H1 (cell line): ENCODE measurements around the gene TOMM34. TPM values are rescaled to one million over a fixed set of nuclear protein-coding genes. Genes with fewer than 3 reads are reported as not detected.

Source experiments
- CTCF ChIA-PET: fragments of 300-600 bp; sonication (Branson Sonifier 250); formaldehyde crosslinking; loops from one replicate; lab custom pipeline; 2021; ENCODE audit not compliant: partially characterized antibody; lab: Charles Lee
- POLR2A ChIA-PET: fragments of 300-600 bp; sonication (Branson Sonifier 250); formaldehyde crosslinking; loops from one replicate; lab custom pipeline; 2021; ENCODE audit warnings: inconsistent platforms; ENCODE audit not compliant: partially characterized antibody; lab: Charles Lee
- DNase-seq, 2 experiments: peaks; one replicate each; pipeline versions ENCODE4 v3.0.0 to v3.0.0-alpha.2; 2010 to 2022; ENCODE audit warnings: low spot score in 2 of 2, low read depth in 1 of 2, mixed read lengths in 1 of 2
- FAIRE-seq: peaks from 2 replicates; lab custom pipeline; 2011; peaks lifted over from hg19 to GRCh38; lab: Jason Lieb, UNC
- H2AFZ ChIP-seq: 2 replicates; pipeline ENCODE4 v1.8.1; 2012; ENCODE audit warnings: low read length, inconsistent platforms
- H2AK5ac ChIP-seq: 2 replicates; pipeline ENCODE4 v1.6.1; 2013; ENCODE audit warnings: low read depth, low read length
- H2BK120ac ChIP-seq: replicated peaks from 2 replicates; pipeline ENCODE3; 2013; ENCODE audit warnings: low read depth, low read length, inconsistent platforms
- H2BK12ac ChIP-seq: 2 replicates; pipeline ENCODE4 v1.6.1; 2013; ENCODE audit warnings: low read depth, low read length
- H2BK15ac ChIP-seq: 2 replicates; pipeline ENCODE4 v1.6.1; 2013; ENCODE audit warnings: low read length
- H2BK20ac ChIP-seq: 2 replicates; pipeline ENCODE4 v1.6.1; 2013; ENCODE audit warnings: low read length
- H2BK5ac ChIP-seq: 2 replicates; pipeline ENCODE4 v1.6.1; 2013; ENCODE audit warnings: low read depth, low read length
- H3K14ac ChIP-seq: 2 replicates; pipeline ENCODE4 v1.6.1; 2013; ENCODE audit warnings: inconsistent platforms; ENCODE audit not compliant: insufficient read length
- H3K18ac ChIP-seq: 2 replicates; pipeline ENCODE4 v1.6.1; 2013; ENCODE audit warnings: low read length; ENCODE audit errors: extremely low read depth
- H3K23ac ChIP-seq: 2 replicates; pipeline ENCODE4 v1.6.1; 2013; ENCODE audit warnings: inconsistent platforms; ENCODE audit not compliant: insufficient read length
- H3K23me2 ChIP-seq: 2 replicates; pipeline ENCODE4 v1.6.1; 2013; ENCODE audit warnings: low read depth, low read length
- H3K27ac ChIP-seq: 2 replicates; pipeline ENCODE4 v1.6.1; 2011; ENCODE audit warnings: low read depth, low read length, inconsistent platforms
- H3K27me3 ChIP-seq, 4 experiments: replicated peaks in 1 of 4; 1 replicate in 1 of 4; 2 replicates in 3 of 4; pipeline versions ENCODE4 v1.6.1 to v1.8.1; 2011 to 2013; ENCODE audit warnings: low read length in 3 of 4, mild to moderate bottlenecking in 3 of 4, inconsistent platforms in 2 of 4, mixed read lengths in 2 of 4, moderate library complexity in 1 of 4; ENCODE audit not compliant: control insufficient read depth in 3 of 4, insufficient read depth in 3 of 4; ENCODE audit errors: extremely low read depth in 1 of 4
- H3K36me3 ChIP-seq, 4 experiments: 2 replicates each; pipeline versions ENCODE4 v1.6.1 to v1.8.1; 2011 to 2013; ENCODE audit warnings: mild to moderate bottlenecking in 4 of 4, low read length in 3 of 4, moderate library complexity in 2 of 4, control low read depth in 1 of 4, inconsistent platforms in 1 of 4; ENCODE audit not compliant: insufficient read depth in 4 of 4, control insufficient read depth in 2 of 4
- H3K4ac ChIP-seq: replicated peaks from 2 replicates; pipeline ENCODE3; 2013; ENCODE audit warnings: low read length, low read depth, mixed read lengths, inconsistent platforms; ENCODE audit not compliant: insufficient read length
- H3K4me1 ChIP-seq, 4 experiments: replicated peaks in 1 of 4; 1 replicate in 1 of 4; 2 replicates in 3 of 4; pipeline versions ENCODE4 v1.6.1 to v1.8.1; 2011 to 2013; ENCODE audit warnings: low read length in 3 of 4, inconsistent platforms in 2 of 4, mixed read lengths in 1 of 4; ENCODE audit not compliant: insufficient read depth in 4 of 4, control insufficient read depth in 3 of 4
- H3K4me2 ChIP-seq, 2 experiments: 2 replicates each; pipeline versions ENCODE4 v1.6.1 to v1.8.1; 2011 to 2013; ENCODE audit warnings: low read depth in 2 of 2, low read length in 2 of 2, control low read depth in 1 of 2, inconsistent platforms in 1 of 2, mild to moderate bottlenecking in 1 of 2; ENCODE audit not compliant: insufficient read depth in 1 of 2
- H3K4me3 ChIP-seq, 4 experiments: fragments of 200-600, 300-600 bp in 1 of 4; sonication (generic), shearing (Covaris generic), sonication (Bioruptor Twin) in 1 of 4; 2 replicates each; pipeline versions ENCODE4 v1.5.1 to v1.8.1; 2011 to 2016; ENCODE audit warnings: low read length in 4 of 4, low read depth in 3 of 4, control low read depth in 2 of 4, inconsistent platforms in 2 of 4, mild to moderate bottlenecking in 2 of 4, mixed read lengths in 1 of 4, moderate library complexity in 1 of 4; ENCODE audit not compliant: insufficient read depth in 2 of 4; ENCODE audit errors: extremely low read depth in 1 of 4
- H3K56ac ChIP-seq: replicated peaks from 2 replicates; pipeline ENCODE3; 2013; ENCODE audit warnings: low read depth, mild to moderate bottlenecking, mixed read lengths, low read length, inconsistent platforms; ENCODE audit not compliant: insufficient read length
- H3K79me1 ChIP-seq: 2 replicates; pipeline ENCODE4 v1.6.1; 2013; ENCODE audit warnings: low read depth, low read length, control low read depth
- H3K79me2 ChIP-seq, 2 experiments: 2 replicates each; pipeline versions ENCODE4 v1.6.1 to v1.8.1; 2012 to 2013; ENCODE audit warnings: low read length in 2 of 2, mild to moderate bottlenecking in 2 of 2, inconsistent platforms in 1 of 2; ENCODE audit not compliant: insufficient read depth in 2 of 2, control insufficient read depth in 1 of 2
- H3K9ac ChIP-seq, 4 experiments: replicated peaks in 1 of 4; 1 replicate in 1 of 4; 2 replicates in 3 of 4; pipeline versions ENCODE4 v1.6.1 to v1.8.1; 2011 to 2013; ENCODE audit warnings: low read depth in 3 of 4, low read length in 3 of 4, control low read depth in 2 of 4, mild to moderate bottlenecking in 2 of 4, moderate library complexity in 2 of 4, inconsistent platforms in 1 of 4; ENCODE audit errors: extremely low read depth in 1 of 4
- H3K9me3 ChIP-seq, 2 experiments: 2 replicates each; pipeline versions ENCODE4 v1.6.1 to v1.8.1; 2012 to 2013; ENCODE audit warnings: mild to moderate bottlenecking in 2 of 2, moderate library complexity in 2 of 2, control low read depth in 1 of 2, inconsistent platforms in 1 of 2, low read depth in 1 of 2, low read length in 1 of 2, mixed read lengths in 1 of 2; ENCODE audit not compliant: insufficient read depth in 2 of 2
- H4K20me1 ChIP-seq, 2 experiments: replicated peaks in 1 of 2; 2 replicates each; pipeline versions ENCODE3 to v1.8.1; 2011 to 2013; ENCODE audit warnings: inconsistent platforms in 2 of 2, low read length in 2 of 2, mild to moderate bottlenecking in 1 of 2; ENCODE audit not compliant: insufficient read depth in 2 of 2, control insufficient read depth in 1 of 2
- H4K5ac ChIP-seq: 2 replicates; pipeline ENCODE4 v1.6.1; 2013; ENCODE audit warnings: low read length, low read depth, mixed read lengths, inconsistent platforms; ENCODE audit not compliant: insufficient read length
- H4K8ac ChIP-seq: 2 replicates; pipeline ENCODE4 v1.8.0; 2013; ENCODE audit warnings: mild to moderate bottlenecking, moderate library complexity, low read length, inconsistent platforms; ENCODE audit not compliant: insufficient read depth; ENCODE audit errors: extremely low read depth
- H4K91ac ChIP-seq: replicated peaks from 2 replicates; pipeline ENCODE3; 2013; ENCODE audit warnings: low read length, mixed read lengths, inconsistent platforms; ENCODE audit not compliant: insufficient read length
- CEBPB ChIP-seq: IDR thresholded peaks from 2 replicates; pipeline ENCODE4 v1.6.1; 2012; ENCODE audit warnings: low read depth, low read length
- EGR1 ChIP-seq: IDR thresholded peaks from 2 replicates; pipeline ENCODE4 v1.6.1; 2011; ENCODE audit warnings: low read depth, low read length, borderline replicate concordance
- JUN ChIP-seq: IDR thresholded peaks from 2 replicates; pipeline ENCODE4 v1.6.1; 2011; ENCODE audit warnings: low read depth, mild to moderate bottlenecking, improper control_type of control experiment, low read length
- JUND ChIP-seq: IDR thresholded peaks from 2 replicates; pipeline ENCODE4 v1.6.1; 2011; ENCODE audit warnings: mild to moderate bottlenecking, improper control_type of control experiment, low read length
- MAFK ChIP-seq: IDR thresholded peaks from 2 replicates; pipeline ENCODE4 v1.6.1; 2012; ENCODE audit warnings: low read depth, mild to moderate bottlenecking, improper control_type of control experiment, low read length
- POU5F1 ChIP-seq: IDR thresholded peaks from 2 replicates; pipeline ENCODE4 v1.6.1; 2011; ENCODE audit warnings: low read depth, mild to moderate bottlenecking, low read length, moderate library complexity
- RAD21 ChIP-seq, 2 experiments: IDR thresholded peaks in 1 of 2; conservative IDR thresholded peaks in 1 of 2; 2 replicates each; pipeline ENCODE4 v1.6.1; 2011; ENCODE audit warnings: low read depth in 2 of 2, low read length in 2 of 2, improper control_type of control experiment in 1 of 2, inconsistent platforms in 1 of 2, mild to moderate bottlenecking in 1 of 2, moderate library complexity in 1 of 2
- SIN3A ChIP-seq, 2 experiments: IDR thresholded peaks in 1 of 2; conservative IDR thresholded peaks in 1 of 2; 2 replicates each; pipeline ENCODE4 v1.6.1; 2011 to 2012; ENCODE audit warnings: low read length in 2 of 2, improper control_type of control experiment in 1 of 2, low read depth in 1 of 2, mild to moderate bottlenecking in 1 of 2
- SP2 ChIP-seq: IDR thresholded peaks from 2 replicates; pipeline ENCODE4 v1.6.1; 2012; ENCODE audit warnings: mild to moderate bottlenecking, low read length, inconsistent platforms
- SUZ12 ChIP-seq: fragments of 200-600 bp; sonication (generic); IDR thresholded peaks from 2 replicates; pipeline ENCODE4 v1.6.1; 2012; ENCODE audit warnings: mild to moderate bottlenecking, inconsistent platforms, low read length, moderate library complexity, mixed read lengths
- WGBS, 2 experiments: shearing (Covaris generic) in 1 of 2; methylation state at CpG; one replicate each; pipeline versions ENCODE4 v1.1.6 to v1.1.7; 2013 to 2015; ENCODE audit warnings: low lambda C conversion rate in 2 of 2, mixed read lengths in 2 of 2, inconsistent platforms in 1 of 2, low coverage in 1 of 2, missing lambda C conversion rate in 1 of 2; ENCODE audit not compliant: insufficient replicate concordance in 2 of 2, insufficient coverage in 1 of 2, insufficient read length in 1 of 2; ENCODE audit errors: extremely low coverage in 1 of 2, missing lambda C conversion rate in 1 of 2; 5-methylcytosine and 5-hydroxymethylcytosine counted together
- polyA plus RNA-seq, 7 experiments: library from polyadenylated mRNA; depleted of rRNA in 3 of 7; stranded (reverse) in 5 of 7; unstranded in 2 of 7; fragments of >200 nt in 5 of 7; fragments of 200-250 nt in 2 of 7; gene quantifications; 1 replicate in 5 of 7; 2 replicates in 1 of 7; 4 replicates in 1 of 7; pipeline versions ENCODE4 v1.2.1 to v1.2.3, GENCODE V29; 2011 to 2013; ENCODE audit warnings: missing spikeins in 2 of 7, mixed read lengths in 2 of 7
- total RNA-seq: library from RNA; stranded (reverse); fragmentation: NEBNext Ultra II Directional; extraction: Animal tissue kit (Norgen Biotek cat#: 25700); gene quantifications from 2 replicates; pipeline ENCODE4 v1.2.1, GENCODE V29; 2021
- TF ChIP-seq, protein P1 (sequence below): IDR thresholded peaks from 2 replicates; pipeline ENCODE4 v1.6.1; 2012; ENCODE audit warnings: inconsistent platforms
- TF ChIP-seq, protein P2 (sequence below): IDR thresholded peaks from 2 replicates; pipeline ENCODE4 v1.6.1; 2012; ENCODE audit warnings: inconsistent platforms

TOMM34 gene
- total and polyA plus RNA-seq, 2 of the 8 experiments (the other 6 are each of a cell fraction or from before 2014, with no cell fraction given) = 32.1 to 35.1 TPM

DNA sequence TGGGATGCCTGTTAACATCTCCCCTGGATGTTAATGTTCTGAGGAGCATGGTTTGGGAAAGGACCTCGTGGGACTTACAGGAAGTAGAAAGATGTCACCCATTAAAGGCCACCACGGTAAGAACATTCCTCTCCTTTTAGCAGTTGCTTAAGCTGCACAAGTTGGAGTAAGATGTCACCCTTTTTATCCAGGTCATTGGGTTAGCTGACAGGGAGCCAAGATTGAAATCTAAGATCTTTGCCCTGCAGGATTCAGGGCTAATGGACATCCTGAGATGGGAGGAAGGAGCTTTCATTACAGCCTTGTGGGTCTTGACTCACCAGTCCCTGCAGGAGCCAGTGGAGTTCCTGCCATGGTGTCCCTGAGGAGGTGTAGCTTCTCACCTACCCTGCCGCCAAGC is 28.3 kb downstream of the TOMM34 start:
- no peaks in the 10 kb centered on the region for H3K27me3 ChIP-seq
- no peak overlapping the region for H3K4ac ChIP-seq
- no peaks in the 10 kb centered on the region; the same call in 1 of the 2 replicates for H3K79me1 ChIP-seq
- DNase-seq (no peak), FAIRE-seq (no peak)
- H3K9me3 ChIP-seq = no peaks in the 10 kb centered on the region
- H3K56ac ChIP-seq = no peak overlapping the region
- CTCF ChIA-PET = interaction anchor here (1.5 kb wide), 1 partner anchor 20 kb away, joined by 3 read pairs; no protein-coding TSS in a partner anchor
- H4K8ac ChIP-seq = 0 out of 2 replicates have a peak overlapping the region, but pooled peaks have one; percentile 43
- no peak overlapping the region for H3K14ac ChIP-seq
- H2AFZ ChIP-seq = no peak overlapping the region
- H3K79me2 ChIP-seq = no peaks in the 10 kb centered on the region
- H4K20me1 ChIP-seq = peaks cover 2 to 5% of the 10 kb centered on the region in 2 experiments
- no peak overlapping the region for H3K23ac ChIP-seq
- POLR2A ChIA-PET = interaction anchor here (0.9 to 4.9 kb wide), 4 partner anchors 9 to 13 kb away, joined by 3 to 27 read pairs (median 9); no protein-coding TSS in a partner anchor
- no peak overlapping the region for H3K4me2 ChIP-seq
- 88% methylated on average over 3 of the region's 3 CpGs; no CpG with 5 or more reads in 1 of the 2 experiments for WGBS, 2 experiments
- peaks cover 8 to 55% (median 37%) of the 10 kb centered on the region in 4 experiments for H3K36me3 ChIP-seq
- no peak overlapping the region for H2BK12ac ChIP-seq
- no peak overlapping the region for H2BK120ac ChIP-seq
- H2BK20ac ChIP-seq = no peak overlapping the region
- no peak overlapping the region for H2AK5ac ChIP-seq
- no peak overlapping the region for H3K27ac ChIP-seq
- H3K9ac ChIP-seq = no peak overlapping the region
- H3K18ac ChIP-seq = no peak overlapping the region
- H3K23me2 ChIP-seq = no peaks in the 10 kb centered on the region
- no peak overlapping the region for H2BK5ac ChIP-seq
- H3K4me1 ChIP-seq = no peaks in the 10 kb centered on the region
- no peak overlapping the region for H4K5ac ChIP-seq
- H2BK15ac ChIP-seq = no peak overlapping the region
- H3K4me3 ChIP-seq = no peak overlapping the region
- no peak overlapping the region for H4K91ac ChIP-seq
- TF ChIP-seq, protein P1, sequence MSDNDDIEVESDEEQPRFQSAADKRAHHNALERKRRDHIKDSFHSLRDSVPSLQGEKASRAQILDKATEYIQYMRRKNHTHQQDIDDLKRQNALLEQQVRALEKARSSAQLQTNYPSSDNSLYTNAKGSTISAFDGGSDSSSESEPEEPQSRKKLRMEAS = no peak
- TF ChIP-seq JUN = no peak
- no peak for TF ChIP-seq EGR1
- no peak for TF ChIP-seq SP2
- TF ChIP-seq SUZ12 = no peak
- TF ChIP-seq RAD21 (IDR thresholded peaks at IDR 0.05 in 1 of 2, conservative IDR thresholded peaks at IDR 0.05 in 1 of 2; ENCODE audit: low read depth in 2 of 2, low read length in 2 of 2) = no peak
- no peak for TF ChIP-seq JUND
- TF ChIP-seq CEBPB = no peak
- no peak for TF ChIP-seq SIN3A (conservative IDR thresholded peaks at IDR 0.05 in 1 of 2, IDR thresholded peaks at IDR 0.05 in 1 of 2; ENCODE audit: low read depth in 1 of 2, low read length in 2 of 2)
- TF ChIP-seq, protein P2, sequence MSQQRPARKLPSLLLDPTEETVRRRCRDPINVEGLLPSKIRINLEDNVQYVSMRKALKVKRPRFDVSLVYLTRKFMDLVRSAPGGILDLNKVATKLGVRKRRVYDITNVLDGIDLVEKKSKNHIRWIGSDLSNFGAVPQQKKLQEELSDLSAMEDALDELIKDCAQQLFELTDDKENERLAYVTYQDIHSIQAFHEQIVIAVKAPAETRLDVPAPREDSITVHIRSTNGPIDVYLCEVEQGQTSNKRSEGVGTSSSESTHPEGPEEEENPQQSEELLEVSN = no peak
- no peak for TF ChIP-seq POU5F1
- TF ChIP-seq MAFK = no peak
